KMS-11 (cell line): ENCODE data around the gene CNTN5.

Experiments
- H2AFZ ChIP-seq: fragments of 200-600 bp; sonication (generic); 2 replicates; pipeline ENCODE4 v1.6.1; 2016; ENCODE audit warnings: antibody characterized with exemption, mixed run types, low read depth
- H3K27ac ChIP-seq: fragments of 200-600 bp; sonication (generic); 2 replicates; pipeline ENCODE4 v1.6.1; 2016; ENCODE audit warnings: mild to moderate bottlenecking, mixed run types
- H3K27me3 ChIP-seq: fragments of 200-600 bp; sonication (generic); 2 replicates; pipeline ENCODE4 v1.6.1; 2017; ENCODE audit warnings: mild to moderate bottlenecking, low read depth, mixed run types, moderate library complexity; ENCODE audit not compliant: insufficient read depth
- H3K36me3 ChIP-seq: fragments of 200-600 bp; sonication (generic); 2 replicates; pipeline ENCODE4 v1.6.1; 2017; ENCODE audit warnings: mild to moderate bottlenecking, mixed run types; ENCODE audit not compliant: insufficient read depth
- H3K4me1 ChIP-seq: fragments of 200-600 bp; sonication (generic); 2 replicates; pipeline ENCODE4 v1.6.1; 2016; ENCODE audit warnings: mild to moderate bottlenecking, low read depth, mixed run types; ENCODE audit not compliant: poor library complexity, severe bottlenecking
- H3K4me2 ChIP-seq: fragments of 200-600 bp; sonication (generic); 2 replicates; pipeline ENCODE4 v1.7.0; 2016; ENCODE audit warnings: mild to moderate bottlenecking, mixed run types
- H3K4me3 ChIP-seq: fragments of 200-600 bp; sonication (generic); IDR thresholded peaks from 2 replicates; pipeline ENCODE4 v1.6.1; 2017; ENCODE audit warnings: low read depth, low read length, mixed read lengths; ENCODE audit not compliant: insufficient read depth
- H3K79me2 ChIP-seq: fragments of 200-600 bp; sonication (generic); 2 replicates; pipeline ENCODE4 v1.6.1; 2016; ENCODE audit warnings: low read depth, mixed run types; ENCODE audit not compliant: insufficient read depth
- H3K9ac ChIP-seq: fragments of 200-600 bp; sonication (generic); 2 replicates; pipeline ENCODE4 v1.6.1; 2016; ENCODE audit warnings: mild to moderate bottlenecking, mixed run types
- H4K20me1 ChIP-seq: fragments of 200-600 bp; sonication (generic); 2 replicates; pipeline ENCODE4 v1.6.1; 2016; ENCODE audit warnings: mild to moderate bottlenecking, mixed run types; ENCODE audit not compliant: insufficient read depth
- TF ChIP-seq, protein P1 (sequence below): fragments of 200-600 bp; sonication (generic); conservative IDR thresholded peaks from 2 replicates; pipeline ENCODE4 v1.6.1; 2017; ENCODE audit warnings: low read depth, mild to moderate bottlenecking, antibody characterized with exemption, low read length, moderate library complexity, mixed read lengths

CNTN5 gene

DNA sequence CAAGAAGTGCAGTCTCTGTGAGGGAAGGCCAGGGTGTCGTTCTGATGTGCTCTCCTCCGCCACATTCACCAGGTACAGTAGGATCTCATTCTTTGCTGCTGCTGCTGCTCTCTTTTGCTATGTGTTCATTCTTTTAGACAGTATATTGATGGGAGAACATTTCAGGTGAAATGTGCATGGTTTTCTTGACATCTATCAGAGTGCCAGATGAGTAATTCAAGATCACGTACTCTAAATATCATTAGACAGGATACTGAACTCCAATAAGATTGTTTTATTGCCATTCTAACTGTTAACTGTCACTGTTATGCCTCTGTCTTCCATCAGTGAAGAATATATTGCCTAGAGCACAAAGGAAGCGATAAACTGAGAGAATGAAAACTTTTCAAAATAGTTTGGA is 895.3 kb downstream of the CNTN5 start:
- Histone ChIP-seq H3K4me1 (no peaks in the 10 kb centered on the region), H3K4me3 (no peak overlapping the region), H4K20me1 (no peaks in the 10 kb centered on the region), H3K27me3 (no peaks in the 10 kb centered on the region), H3K9ac (no peak overlapping the region), H3K36me3 (no peaks in the 10 kb centered on the region), H3K79me2 (no peaks in the 10 kb centered on the region), H3K4me2 (no peak overlapping the region), H3K27ac (no peak overlapping the region), H2AFZ (no peak overlapping the region)
- TF ChIP-seq, protein P1, sequence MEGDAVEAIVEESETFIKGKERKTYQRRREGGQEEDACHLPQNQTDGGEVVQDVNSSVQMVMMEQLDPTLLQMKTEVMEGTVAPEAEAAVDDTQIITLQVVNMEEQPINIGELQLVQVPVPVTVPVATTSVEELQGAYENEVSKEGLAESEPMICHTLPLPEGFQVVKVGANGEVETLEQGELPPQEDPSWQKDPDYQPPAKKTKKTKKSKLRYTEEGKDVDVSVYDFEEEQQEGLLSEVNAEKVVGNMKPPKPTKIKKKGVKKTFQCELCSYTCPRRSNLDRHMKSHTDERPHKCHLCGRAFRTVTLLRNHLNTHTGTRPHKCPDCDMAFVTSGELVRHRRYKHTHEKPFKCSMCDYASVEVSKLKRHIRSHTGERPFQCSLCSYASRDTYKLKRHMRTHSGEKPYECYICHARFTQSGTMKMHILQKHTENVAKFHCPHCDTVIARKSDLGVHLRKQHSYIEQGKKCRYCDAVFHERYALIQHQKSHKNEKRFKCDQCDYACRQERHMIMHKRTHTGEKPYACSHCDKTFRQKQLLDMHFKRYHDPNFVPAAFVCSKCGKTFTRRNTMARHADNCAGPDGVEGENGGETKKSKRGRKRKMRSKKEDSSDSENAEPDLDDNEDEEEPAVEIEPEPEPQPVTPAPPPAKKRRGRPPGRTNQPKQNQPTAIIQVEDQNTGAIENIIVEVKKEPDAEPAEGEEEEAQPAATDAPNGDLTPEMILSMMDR = no peak

DNA sequence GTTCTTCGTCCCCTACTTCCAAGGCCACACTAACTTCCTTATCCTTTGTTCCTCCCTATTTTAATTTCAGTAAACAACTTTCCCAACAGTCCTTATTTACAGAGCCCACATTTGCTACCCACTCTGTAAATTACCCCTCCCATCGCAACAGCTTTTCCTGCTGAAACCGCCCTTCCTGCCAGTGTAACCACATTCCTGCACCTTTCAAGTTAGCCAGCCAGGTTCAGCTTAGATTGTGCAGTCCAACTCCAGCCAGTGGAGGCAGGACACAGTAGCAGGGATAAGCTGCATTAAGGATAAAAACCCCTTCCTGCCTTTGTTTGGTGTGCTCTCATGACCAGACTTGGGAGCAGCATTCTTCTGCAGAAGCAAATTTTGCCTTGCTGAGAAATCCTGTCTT is 898.0 kb downstream of the CNTN5 start:
- H2AFZ ChIP-seq = no peak overlapping the region
- no peaks in the 10 kb centered on the region for H3K36me3 ChIP-seq
- TF ChIP-seq, protein P1 = no peak
- H3K4me2 ChIP-seq = no peak overlapping the region
- H3K27me3 ChIP-seq = no peaks in the 10 kb centered on the region
- no peak overlapping the region for H3K27ac ChIP-seq
- no peaks in the 10 kb centered on the region for H4K20me1 ChIP-seq
- H3K9ac ChIP-seq = no peak overlapping the region
- no peaks in the 10 kb centered on the region for H3K4me1 ChIP-seq
- no peaks in the 10 kb centered on the region for H3K79me2 ChIP-seq
- H3K4me3 ChIP-seq = no peak overlapping the region

DNA sequence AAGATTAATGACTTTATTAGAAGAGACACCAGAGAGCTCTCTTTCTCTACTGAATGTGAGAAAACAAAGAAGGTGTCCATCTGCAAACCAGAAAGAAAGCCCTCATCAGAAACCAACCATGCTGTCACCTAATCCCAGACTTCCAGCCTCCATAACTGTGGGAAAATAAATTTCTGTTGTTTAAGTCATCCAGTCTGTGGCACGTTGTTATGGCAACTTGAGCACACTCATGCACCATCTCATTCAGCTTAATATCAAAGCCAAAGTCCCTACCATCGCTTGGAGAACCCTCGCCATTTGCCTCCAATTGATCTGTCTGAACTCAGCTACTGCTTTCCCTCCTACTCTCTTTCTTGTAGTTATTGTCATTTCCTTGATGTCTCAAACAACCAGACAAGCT is 900.2 kb downstream of the CNTN5 start:
- Histone ChIP-seq H3K4me2 (no peak overlapping the region), H3K4me1 (no peaks in the 10 kb centered on the region), H3K79me2 (no peaks in the 10 kb centered on the region), H3K36me3 (no peaks in the 10 kb centered on the region), H4K20me1 (no peaks in the 10 kb centered on the region), H3K27ac (no peak overlapping the region), H3K4me3 (no peak overlapping the region), H2AFZ (no peak overlapping the region), H3K9ac (no peak overlapping the region), H3K27me3 (no peaks in the 10 kb centered on the region)
- TF ChIP-seq, protein P1 = no peak

DNA sequence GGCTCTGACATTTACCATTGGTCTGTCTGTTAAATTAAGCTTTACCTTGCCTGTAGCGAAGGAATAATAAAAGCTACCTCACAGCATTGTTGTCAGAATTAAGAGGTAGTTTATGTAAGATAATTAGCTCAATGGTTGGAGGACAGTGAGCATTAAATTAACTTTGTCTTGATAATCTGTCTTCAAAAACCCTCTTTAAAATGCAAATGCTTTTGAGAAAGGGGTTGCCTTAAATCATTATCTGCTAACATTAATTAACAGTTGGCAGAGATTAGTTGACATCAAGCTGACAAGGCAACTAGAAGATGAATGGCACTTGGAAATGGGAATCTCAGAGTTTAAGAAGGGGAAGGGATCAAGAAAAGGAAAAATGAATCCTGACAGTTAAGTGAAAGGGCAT is 905.2 kb downstream of the CNTN5 start:
- Histone ChIP-seq H3K27ac (no peak overlapping the region), H4K20me1 (no peaks in the 10 kb centered on the region), H2AFZ (no peak overlapping the region), H3K36me3 (no peaks in the 10 kb centered on the region), H3K27me3 (no peaks in the 10 kb centered on the region), H3K4me1 (no peaks in the 10 kb centered on the region), H3K4me3 (no peak overlapping the region), H3K9ac (no peak overlapping the region), H3K79me2 (no peaks in the 10 kb centered on the region), H3K4me2 (no peak overlapping the region)
- TF ChIP-seq, protein P1 = no peak

DNA sequence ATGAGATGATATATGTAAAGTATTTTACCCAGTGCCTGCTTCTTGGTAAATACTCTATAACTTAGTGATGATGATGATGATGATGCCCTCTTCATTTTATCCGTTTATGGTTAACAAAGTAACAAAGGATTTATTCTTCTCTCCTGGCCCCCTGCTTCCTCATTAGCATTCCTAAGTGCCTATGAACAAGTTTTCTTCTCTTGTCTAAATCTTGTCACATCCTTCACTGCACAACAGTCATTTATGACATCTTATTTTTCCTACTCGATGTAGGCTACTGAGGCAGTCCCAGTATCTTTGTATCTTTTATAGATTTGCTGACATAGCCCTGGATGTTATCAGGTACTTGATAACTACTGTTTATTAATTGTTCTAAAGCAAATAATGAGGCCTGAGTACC is 911.9 kb downstream of the CNTN5 start:
- TF ChIP-seq, protein P1 = no peak
- H3K79me2 ChIP-seq = no peaks in the 10 kb centered on the region
- no peak overlapping the region for H3K4me3 ChIP-seq
- no peak overlapping the region for H3K9ac ChIP-seq
- H3K36me3 ChIP-seq = no peaks in the 10 kb centered on the region
- H2AFZ ChIP-seq = no peak overlapping the region
- no peaks in the 10 kb centered on the region for H3K4me1 ChIP-seq
- no peak overlapping the region for H3K27ac ChIP-seq
- H4K20me1 ChIP-seq = no peaks in the 10 kb centered on the region
- no peaks in the 10 kb centered on the region for H3K27me3 ChIP-seq
- H3K4me2 ChIP-seq = no peak overlapping the region
